ENCODE measurements around the gene SFTPD.
A peak's percentile ranks its signal among the peaks of the same experiment; 100 is the strongest.

SFTPD gene

GRCh38 chr10:79944428-79945395, 4.2 kb downstream of the SFTPD start:
- DNase-seq (ENCODE audit: low read depth, low spot score): no peak

DNA sequence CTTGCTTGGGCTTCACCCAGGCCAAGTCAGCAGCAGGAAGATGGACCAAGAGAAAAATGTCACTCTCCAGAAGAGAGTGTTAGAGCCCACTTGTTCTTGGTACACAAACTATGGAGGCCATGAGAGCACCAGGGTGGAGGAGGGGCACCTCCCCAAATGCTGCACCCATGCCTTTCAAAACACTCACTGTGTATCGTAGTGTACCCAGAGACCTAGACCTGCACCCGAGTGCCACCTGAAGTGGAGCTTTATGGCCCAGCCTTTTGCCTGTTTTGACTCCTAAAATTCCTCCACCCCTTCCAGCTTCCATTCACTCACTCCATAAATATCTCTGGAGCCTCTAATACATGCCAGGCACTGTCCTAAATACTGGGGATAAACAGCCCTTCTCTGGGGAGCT, 5.0 kb downstream of the SFTPD start:
- no peak for DNase-seq (ENCODE audit: low read depth, low spot score)

DNA sequence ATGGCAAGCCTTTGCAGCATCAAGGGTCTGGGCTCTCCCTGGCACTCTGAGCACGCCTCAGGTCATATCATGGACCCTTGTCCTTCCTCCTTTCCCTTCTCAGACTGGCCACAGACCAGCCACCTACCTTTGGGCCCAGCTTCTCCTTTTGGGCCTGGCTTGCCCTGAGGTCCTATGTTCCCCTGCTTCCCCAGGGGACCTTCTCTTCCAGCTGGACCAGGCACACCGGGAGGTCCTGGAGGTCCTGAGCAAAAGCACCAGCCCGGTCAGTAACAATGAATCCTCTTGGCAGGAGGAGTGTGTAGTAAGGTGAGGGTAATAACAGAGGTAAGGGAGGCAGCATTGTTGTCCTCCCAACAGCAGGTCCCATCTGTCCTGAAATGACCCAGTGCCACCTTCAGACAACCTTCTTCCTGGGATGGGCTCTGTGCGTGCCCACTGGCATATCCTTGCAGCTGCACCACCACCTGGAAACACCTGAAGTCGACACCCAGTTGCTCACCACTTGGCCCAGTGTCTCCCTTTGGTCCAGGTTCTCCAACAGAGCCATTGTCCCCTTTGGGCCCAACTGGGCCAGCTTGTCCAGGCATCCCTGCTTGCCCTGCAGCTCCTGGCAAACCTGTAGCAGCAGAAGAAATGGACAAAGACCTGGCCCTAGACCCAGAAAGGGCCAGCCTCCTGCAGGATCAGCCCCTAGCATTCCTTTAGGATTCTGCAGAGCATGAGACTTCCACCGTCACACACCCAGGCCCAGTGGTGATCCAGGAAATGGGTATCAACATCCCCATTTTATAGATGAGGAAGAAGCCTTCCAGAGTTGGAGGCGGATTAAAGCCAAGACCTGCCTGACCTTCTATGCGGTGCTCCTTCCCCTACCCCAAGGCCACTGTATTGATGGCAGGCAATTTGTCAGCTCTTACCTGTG, 6.4 kb downstream of the SFTPD start:
- no peak for DNase-seq (ENCODE audit: low read depth, low spot score)

DNA sequence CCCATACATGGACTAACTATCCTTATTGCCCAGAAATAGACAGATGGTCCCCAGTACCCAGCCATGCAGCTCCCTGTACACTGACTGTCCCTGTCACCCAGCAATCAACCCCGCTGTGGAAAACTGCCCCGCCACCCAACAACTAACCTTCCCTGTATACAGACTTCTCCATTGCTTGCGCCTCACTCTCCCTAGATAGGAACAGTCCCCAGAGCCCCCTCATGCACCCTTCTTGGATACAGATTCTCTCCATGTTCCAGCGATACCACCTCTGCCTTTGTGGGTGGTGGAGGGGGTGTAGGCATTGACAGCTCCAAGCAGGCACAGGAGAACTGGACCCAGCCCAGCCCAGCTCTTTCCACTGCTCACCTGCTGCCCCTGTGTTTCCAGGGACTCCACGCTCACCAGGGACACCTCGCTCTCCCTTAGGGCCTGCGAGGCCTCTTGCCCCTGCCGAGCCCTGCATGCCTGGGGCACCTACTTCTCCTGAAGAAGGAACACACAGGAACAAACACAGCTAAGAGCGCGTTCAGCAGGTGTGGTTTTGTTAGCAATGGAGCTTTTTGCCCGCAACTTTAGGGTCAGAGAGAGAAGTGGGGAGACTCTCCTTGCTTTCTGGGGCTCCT, 7.2 kb downstream of the SFTPD start:
- DNase-seq (ENCODE audit: low read depth, low spot score): no peak

GRCh38 chr10:79941146-79941545, 7.8 kb downstream of the SFTPD start:
- no peak for DNase-seq (ENCODE audit: low read depth, low spot score)

DNA sequence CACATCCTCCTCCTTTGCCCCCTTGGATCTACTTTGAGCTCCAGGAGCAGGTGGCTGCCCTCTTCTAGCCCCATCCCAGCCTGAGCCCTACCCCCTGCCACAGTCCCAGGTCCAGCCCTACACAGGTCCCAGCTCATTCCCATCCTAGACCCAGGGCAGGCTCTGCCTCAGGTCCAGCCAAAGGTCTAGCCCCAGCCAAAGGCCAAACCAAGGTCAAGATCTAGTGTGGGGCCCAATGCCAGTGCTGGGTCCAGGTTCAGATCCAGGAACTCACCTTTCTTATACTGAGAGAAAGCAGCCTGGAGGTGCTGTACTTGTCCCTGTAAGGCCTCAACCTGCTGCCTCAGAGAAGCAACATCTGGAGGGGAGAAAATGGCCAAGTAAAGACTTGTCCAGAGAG, 8.5 kb downstream of the SFTPD start:
- no peak for DNase-seq (ENCODE audit: low read depth, low spot score)

DNA sequence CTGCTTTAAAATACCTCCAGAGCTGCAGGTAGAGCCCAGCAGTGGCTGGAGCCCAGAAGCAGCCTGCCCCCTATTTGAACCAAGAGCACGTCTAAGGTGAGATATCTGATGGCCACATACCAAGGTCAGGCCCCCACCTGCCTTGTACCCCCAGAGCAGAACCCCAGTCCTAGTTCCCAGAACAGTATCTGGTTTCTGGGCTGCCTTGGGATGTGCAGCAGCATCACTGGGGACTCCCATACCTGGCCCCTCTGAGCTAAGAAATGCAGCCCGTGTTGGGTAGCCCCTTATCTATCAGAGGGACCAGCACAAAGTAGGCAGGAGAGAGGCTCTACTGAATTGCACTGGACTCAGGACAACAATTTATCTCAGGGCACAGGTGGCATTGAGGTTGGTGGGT, 8.9 kb downstream of the SFTPD start:
- DNase-seq (ENCODE audit: low read depth, low spot score): no peak

GRCh38 chr10:79938728-79939406, 10.0 kb downstream of the SFTPD start:
- no peak for DNase-seq (ENCODE audit: low read depth, low spot score)

GRCh38 chr10:79937701-79938151, 11.2 kb downstream of the SFTPD start:
- DNase-seq (ENCODE audit: low read depth, low spot score): no peak

DNA sequence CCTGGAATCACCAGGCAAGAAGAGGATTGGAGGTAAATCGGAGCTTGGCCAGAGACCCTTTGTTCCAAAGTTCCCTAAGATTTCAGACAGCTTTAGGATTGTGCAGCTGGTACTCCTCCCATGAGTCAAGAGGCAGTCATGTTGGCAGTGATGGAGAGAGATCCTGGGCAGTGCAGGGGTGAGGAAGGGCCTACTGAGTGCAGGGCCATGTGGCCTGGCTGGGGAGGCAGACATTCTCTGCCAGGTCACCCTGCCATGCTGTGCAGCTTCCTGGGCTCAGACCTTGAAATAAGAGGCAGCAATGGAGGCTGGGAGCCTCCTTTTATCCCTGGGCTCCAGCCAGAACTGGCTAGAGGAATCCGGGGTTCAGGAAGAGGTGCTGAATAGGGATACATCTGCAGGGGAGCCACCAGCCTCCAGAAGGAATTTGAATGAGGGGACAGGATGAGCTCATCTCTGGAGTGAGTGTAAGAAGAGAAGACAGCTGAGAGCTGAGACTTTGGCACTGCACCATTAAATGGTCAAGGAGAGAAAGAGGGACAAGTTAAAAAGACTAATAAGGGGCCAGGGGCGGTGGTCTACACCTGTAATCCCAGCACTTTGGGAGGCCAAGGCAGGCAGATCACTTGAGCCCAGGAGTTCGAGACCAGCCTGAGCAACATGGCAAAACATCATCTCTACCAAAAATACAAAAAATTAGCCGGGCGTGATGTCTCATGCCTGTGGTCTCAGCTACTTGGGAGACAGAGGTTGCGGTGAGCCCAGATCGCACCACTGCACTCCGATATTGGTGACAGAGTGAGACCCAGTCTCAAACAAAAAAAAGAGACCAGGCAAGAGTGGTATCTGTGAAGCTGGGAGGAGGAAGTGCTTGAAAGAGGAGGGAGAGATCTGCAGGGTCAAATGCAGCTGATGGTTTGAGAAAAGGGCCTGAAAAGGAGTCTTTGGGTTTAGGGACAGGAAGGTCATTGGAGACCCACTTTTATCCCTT, 12.0 kb downstream of the SFTPD start:
- DNase-seq (ENCODE audit: low read depth, low spot score): no peak

- DNase-seq (ENCODE audit: low read depth, low spot score): no peak
Observed at GRCh38 chr10:79933961-79934360, 14.9 kb downstream of the SFTPD start.

- DNase-seq (ENCODE audit: low read depth, low spot score): no peak
Observed at GRCh38 chr10:79932841-79933379, 16.0 kb downstream of the SFTPD start.

DNA sequence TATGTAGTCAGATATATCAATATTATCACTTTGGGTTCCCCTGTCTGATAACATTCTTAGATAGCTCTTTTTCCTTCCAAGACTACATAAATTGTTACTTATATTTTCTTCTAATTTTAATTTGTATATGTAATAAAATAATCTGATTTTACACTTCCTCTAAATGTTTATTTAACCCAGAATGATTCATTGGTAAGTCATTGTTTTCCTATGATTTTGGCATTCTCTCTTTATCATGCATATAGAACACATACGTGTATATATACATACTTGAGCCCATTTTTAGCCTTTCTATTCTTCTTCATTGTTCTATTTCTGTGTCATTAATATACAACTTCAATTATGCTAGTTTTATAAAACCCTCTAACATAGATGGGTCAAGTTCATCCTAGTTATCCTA, 16.6 kb downstream of the SFTPD start:
- no peak for DNase-seq (ENCODE audit: low read depth, low spot score)

DNA sequence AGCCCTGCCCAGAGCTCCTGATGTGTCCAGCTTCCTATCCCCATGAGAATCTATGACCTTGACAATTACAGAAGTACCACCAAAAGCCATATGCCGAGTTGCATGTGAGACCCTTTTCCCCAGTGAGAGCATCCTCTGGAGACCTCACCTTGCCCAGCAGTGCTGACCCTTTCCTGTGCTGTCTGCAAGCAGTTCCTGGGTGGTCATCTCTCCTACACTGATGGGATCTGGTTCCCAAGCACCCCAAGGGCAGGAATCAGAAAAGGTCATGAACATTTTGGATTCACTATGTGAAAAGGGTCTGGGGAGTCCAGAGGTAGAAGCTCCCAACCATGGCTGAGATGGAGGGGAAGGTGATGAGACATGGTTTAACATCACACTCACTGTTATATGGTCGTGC, 18.2 kb downstream of the SFTPD start:
- no peak for DNase-seq (ENCODE audit: low read depth, low spot score)

- no peak for DNase-seq (ENCODE audit: low read depth, low spot score)
Observed at GRCh38 chr10:79930267-79930666, 18.6 kb downstream of the SFTPD start.

GRCh38 chr10:79929409-79929904, 19.4 kb downstream of the SFTPD start:
- peak; percentile 48 for DNase-seq (ENCODE audit: low read depth, low spot score)

DNA sequence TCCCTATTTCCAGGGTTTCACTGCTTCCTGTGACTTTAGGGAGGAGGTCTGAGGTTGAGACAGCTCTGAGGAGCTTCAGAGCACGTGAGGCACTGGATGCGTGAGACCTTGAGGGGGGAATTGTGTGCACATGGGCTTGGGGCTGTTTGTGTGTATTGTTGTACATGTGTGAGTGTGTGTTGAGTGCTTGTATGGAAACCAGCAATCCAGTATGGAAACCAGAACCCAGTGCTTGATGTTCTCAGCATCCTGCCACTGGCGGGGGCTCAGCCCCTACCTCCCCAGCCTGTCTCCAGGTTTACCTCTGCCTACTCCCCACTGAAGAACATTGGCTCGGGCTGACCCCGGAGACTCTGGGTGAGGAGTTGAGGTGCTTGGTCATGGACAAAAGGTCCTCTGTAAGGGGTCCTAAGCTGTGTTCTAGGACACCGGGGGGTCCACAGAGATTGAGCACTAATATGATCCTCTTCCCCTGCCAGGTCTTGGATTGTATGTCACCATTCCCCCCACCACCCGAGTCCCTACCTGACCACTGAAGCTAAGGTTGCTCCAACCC, 20.8 kb downstream of the SFTPD start:
- no peak for DNase-seq (ENCODE audit: low read depth, low spot score)

DNA sequence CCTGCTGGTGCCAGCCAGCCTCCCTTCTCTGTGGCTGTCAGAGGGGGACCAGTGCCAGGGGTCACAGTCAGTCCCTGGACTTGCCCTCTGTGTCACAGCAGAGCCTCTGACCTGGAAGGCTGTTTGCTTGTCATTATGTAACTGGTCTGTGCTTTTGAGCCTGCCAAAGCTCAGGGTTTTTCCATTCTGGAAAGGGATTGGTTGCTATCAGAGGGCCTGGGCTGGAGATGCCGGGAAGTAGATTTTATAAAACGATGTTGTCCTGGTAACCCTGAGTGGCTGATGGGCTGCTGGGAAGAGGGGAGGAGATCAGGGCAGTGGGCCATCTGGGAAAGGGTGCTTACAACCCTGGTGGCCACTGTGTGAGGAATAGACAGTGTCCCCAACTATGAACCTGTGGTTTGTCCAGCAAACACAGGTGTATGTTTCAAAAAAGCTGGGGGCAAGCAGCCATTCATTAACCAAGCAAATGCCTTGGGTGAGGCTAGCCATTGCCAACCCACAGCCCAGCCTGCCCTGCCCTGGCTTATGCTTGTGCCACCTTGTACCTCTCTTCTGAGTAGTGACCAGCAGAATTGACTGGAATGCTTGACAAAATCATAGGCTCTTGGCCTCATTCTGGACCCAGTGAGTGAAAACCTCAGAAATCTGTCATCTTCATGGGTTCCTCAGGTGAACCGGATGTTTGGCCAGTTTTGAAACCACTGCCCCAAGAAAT, 21.6 kb downstream of the SFTPD start:
- no peak for DNase-seq (ENCODE audit: low read depth, low spot score)

DNA sequence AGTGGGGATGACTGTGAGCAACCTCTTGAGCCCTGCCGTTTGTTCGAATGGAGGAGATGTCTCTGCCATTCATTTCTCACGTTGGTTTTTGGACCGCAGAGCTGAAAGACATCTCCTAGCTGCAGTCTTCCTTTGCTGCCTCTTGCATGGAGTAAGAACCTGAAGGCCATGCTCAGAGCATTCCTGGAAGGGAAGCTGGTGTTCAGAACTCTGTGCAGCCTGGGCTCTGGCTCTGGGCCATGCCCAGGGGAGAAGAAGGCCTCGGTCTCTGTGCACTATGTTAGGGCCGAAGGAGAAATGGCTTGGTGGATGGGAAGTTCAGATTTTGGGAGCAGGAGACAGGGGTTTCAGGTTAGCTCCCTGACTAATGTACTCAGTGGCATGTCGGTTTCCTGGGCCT, 22.9 kb downstream of the SFTPD start:
- DNase-seq (ENCODE audit: low read depth, low spot score): no peak

All from iPS DF 19.7 (cell line).